Activated CD4-positive, alpha-beta T cell treated with anti-CD3 and anti-CD28 coated beads, Interleukin-2, amount 50 U/mL, for 48 hours (primary cell): ENCODE data around the gene SLC39A13.

Experiments used
- DNase-seq, 2 experiments: peaks; one replicate each; pipeline ENCODE4 v3.0.0-alpha.2; 2020

Gene SLC39A13

GRCh38 chr11:47407746-47408590 lies at the start of gene SLC39A13:
Gene SLC39A13 (plus strand): TSS chr11:47408590. CDS start chr11:47410095, 1,505 bp downstream.
- DNase-seq: peak; percentile 91 to 93

- DNase-seq: no peak
These were observed 49.7 kb upstream of the SLC39A13 start for GRCh38 chr11:47358731-47359051.

DNA sequence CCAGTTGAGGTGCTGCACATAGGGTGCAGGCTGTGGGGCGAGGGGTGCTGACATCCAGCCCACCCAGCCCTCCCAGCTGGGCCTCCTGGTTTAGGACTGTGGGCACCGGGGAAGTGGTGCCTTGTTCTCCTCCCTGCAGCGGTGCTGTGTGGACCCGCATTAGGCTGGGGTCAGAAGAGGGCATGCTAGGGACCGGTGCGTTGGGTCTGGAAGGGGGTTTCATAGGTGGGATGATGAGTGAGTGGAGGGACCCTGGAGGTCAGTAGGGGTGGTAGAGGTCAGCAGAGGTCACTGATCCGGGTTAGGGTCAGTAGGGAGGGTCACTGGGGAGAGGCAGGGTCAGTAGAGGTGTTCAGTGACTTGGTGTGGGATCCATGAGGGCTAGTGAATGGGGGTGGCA lies 49.2 kb upstream of the SLC39A13 start:
- no peak for DNase-seq

DNA sequence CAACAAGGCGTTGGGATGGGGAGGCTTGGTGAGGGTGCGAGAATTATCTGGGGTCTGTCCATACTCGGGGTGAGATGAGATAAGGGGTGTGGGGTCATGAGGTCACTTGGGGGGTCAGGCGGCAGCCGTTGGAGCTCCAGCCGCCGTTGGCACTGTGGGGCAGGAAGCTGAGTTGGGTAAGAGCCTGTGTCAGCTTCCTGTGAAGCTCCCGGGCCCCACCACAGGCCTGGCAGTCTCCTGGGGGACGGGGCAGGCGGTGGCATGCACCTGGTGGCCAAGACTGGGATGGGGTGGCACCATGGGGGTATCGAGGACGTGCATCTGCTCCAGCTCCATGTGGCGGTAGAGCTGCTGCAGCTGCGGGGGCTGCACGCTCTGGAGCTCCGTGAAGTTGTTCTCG lies 48.8 kb upstream of the SLC39A13 start:
- no peak for DNase-seq

DNA sequence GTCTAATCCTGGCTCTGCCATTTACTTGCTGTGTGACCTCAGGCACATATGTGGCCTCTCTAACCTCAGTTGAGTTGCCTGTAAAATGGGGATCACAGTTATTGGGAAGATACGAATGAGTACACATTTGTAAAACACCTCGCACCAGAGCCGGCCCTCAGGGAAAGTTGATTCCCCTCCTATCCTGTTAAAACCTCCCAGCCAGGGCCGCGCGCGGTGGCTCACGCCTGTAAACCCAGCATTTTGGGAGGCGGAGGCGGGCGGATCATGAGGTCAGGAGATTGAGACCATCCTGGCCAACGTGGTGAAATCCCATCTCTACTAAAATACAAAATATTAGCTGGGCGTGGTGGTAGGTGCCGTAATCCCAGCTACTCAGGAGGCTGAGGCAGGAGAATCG lies 48.0 kb upstream of the SLC39A13 start:
- DNase-seq: no peak

GRCh38 chr11:47361419-47361818 lies 47.0 kb upstream of the SLC39A13 start:
- no peak for DNase-seq

DNA sequence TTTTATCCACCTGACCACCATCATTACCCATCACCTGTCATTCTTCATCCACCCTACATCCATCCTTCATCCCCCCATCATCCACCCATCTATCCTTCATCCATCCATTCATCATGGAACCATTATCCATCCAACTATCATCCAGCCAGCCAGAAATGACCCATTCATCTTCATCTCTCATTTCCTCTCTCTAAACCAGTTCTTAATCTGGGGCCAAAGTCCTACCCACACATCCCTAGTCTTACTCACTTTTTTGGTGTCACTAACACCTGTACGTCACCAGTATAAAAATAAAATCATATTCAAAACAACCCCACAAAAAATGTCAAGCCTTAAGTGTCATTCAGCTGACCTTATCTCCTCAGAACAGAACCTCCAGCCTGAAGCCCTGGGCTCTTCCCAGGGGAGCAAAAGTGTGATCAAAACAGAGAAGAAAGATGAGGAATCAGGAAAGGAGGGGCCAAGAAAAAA lies 42.3 kb upstream of the SLC39A13 start:
- DNase-seq: no peak

DNA sequence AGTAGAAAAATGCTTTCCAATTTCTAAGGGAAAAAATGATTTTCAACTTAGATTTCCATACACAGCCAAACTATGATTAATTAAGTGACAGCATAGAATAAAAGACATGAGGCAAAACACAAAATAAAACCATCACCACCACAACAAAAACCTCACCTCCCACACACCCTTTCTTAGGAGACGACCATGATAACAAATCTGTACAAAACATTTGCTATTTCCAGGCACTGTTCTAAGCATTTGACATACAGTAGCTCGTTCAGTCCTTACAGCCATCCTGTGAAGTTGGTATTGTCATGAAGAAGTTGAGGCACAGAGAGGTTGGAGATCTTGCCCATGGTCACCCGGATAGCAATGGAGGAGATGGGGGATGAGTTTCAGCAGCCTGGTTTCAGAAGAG lies 38.7 kb upstream of the SLC39A13 start:
- no peak for DNase-seq

DNA sequence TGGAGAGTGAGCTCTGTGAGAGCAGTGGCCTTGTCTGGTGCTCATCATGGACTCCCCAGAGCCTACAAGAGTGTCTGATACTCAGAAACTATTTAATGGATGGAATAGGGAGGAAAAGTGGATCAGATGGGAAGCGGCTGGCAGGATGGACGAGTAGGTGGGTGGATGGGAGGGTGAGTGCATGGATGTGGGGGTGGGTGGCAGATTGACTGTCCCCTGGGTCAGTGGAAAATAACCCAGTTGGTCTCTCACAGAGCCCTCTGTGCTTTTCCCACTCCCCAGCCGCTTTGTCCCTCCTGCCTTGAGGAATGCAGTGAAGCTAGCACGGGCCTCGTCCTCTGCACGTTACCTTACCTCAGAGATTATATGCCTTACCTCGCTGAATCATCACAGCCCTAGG lies 36.0 kb upstream of the SLC39A13 start:
- no peak for DNase-seq

DNA sequence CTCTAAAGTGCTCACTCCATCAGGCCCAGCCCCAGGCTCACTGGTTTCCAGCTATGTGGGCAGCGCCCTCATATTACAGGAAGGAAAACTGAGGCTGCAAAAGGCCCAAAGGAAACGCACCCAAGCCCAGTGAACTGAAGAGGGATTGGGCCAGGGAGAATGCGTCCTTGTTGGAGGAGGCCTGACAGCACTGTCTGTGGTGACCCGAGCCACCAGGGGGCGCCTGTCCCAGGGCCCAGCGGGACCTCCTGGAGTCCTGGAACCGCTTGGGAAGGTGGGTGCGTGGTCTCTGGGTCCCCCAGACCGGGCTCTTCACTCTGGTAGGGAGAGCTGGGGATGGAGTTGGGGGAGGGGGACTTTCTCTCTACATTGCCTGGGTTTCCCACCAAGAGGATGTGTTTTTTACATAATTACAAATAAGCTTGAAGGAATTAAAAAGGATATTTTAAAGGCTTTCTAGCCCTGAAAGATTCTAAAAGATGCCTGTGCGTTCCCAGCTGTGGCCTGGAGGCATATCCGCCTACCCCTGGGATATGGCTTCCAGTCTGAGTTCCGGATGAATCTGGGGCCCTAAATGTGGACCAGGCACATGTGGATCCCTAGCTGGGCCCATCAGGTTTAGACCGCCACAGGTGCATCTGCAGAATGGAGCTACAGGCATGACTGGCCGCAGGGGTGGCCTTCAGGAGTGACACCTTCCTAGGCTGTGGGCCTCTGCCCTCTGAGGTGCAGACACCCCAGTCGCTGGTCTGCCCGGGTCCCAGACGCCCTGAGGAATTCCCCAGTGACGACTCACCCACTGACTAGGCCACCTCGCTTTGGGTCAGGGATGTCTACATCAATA lies 34.3 kb upstream of the SLC39A13 start:
- DNase-seq: peak; percentile 92

- no peak for DNase-seq
These were observed 33.7 kb upstream of the SLC39A13 start for GRCh38 chr11:47374720-47375019.

GRCh38 chr11:47375020-47375419 lies 33.4 kb upstream of the SLC39A13 start:
- DNase-seq: no peak

- DNase-seq: no peak
These were observed 32.8 kb upstream of the SLC39A13 start for GRCh38 chr11:47375546-47376085.

DNA sequence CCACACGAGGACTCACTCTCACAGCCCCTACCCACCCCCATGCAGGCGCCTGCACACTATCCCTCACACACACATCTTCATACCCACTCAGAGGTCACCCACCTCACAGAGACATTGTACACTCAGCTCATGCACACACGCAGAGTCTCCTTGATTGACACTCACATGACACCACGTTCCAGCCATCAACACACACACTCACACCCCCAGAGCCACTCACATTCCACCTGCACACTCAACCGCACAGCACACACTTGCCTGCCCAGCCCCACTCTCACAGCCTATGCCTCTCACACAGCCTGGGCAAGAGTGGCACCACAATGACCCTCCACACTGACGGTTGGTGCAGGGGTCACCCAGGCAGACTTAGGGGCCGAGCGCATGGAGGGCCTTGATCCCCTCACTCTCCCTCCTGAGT lies 32.3 kb upstream of the SLC39A13 start:
- no peak for DNase-seq

GRCh38 chr11:47376525-47377371 lies 31.6 kb upstream of the SLC39A13 start:
- no peak for DNase-seq

- no peak for DNase-seq
These were observed 30.8 kb upstream of the SLC39A13 start for GRCh38 chr11:47377571-47378009.

DNA sequence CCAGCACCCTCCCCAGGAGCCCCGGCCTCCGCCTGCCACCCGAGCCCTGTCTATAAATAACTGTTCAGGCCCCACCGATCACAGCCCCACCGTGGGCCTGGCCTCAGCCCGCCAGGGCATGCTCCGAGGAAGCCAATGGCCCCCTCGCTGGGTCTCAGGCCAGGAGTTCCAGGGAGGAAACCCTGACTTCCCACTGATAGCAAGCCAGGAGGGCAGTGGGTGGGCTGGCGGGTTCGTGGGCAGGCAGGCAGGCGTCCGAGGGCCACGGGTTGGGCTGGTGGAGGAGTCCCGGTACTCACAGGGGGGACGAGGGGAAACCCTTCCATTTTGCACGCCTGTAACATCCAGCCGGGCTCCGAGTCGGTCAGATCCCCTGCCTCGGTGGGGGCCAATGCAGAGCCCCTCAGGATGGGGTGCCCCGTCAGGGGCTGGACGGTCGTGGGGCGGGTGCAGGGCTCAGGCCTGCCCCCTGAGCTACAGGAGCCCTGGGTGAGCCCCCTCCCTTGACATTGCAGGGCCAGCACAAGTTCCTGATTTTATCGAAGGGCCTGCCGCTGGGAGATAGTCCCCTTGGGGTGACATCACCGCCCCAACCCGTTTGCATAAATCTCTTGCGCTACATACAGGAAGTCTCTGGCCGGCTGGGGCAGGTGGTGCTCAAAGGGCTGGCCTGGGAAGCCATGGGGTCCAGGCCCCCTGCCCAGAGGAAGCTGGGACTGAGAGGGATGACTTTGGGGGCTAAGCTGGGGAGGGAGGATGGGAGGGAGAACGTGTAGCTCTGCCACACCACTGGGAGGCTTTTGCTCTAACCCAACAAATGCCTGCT lies 30.2 kb upstream of the SLC39A13 start, which contains the start of gene SPI1:
TSS of gene SPI1 (minus strand) at position 538 of the 826 bp plus-strand sequence. CDS start at position 344, 194 bp downstream.
- DNase-seq: no peak

GRCh38 chr11:47378836-47379170 lies 29.6 kb upstream of the SLC39A13 start:
- DNase-seq: no peak

GRCh38 chr11:47379317-47379716 lies 29.1 kb upstream of the SLC39A13 start:
- DNase-seq: no peak

- no peak for DNase-seq
These were observed 28.3 kb upstream of the SLC39A13 start for GRCh38 chr11:47380078-47380477.

- DNase-seq: no peak
These were observed 25.3 kb upstream of the SLC39A13 start for GRCh38 chr11:47383071-47383470.

DNA sequence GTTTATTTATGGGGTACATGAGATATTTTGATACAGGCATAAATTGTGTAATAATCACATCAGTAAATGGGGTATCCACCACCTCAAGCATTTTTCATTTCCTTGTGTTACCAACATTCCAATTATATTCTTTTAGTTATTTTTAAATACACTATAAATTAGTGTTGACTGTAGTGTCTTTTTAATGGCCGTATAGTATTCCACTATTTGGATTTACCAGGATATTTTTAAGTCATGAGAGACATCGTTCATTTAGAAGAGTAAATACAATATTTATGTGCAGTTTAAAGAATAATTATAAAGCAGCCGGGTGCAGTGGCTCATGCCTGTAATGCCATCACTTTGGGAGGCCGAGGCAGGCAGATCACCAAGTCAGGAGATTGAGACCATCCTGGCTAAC lies 23.9 kb upstream of the SLC39A13 start:
- DNase-seq: no peak
